H1 (cell line): ENCODE data around the gene STAT4.

Source experiments
- POLR2AphosphoS5 ChIP-seq: IDR thresholded peaks from 2 replicates; pipeline ENCODE4 v1.6.1; 2011; ENCODE audit warnings: low read depth, low read length
- SIX5 ChIP-seq: IDR thresholded peaks from 2 replicates; pipeline ENCODE4 v1.6.1; 2011; ENCODE audit warnings: mild to moderate bottlenecking, low read depth, low read length
- SP4 ChIP-seq: IDR thresholded peaks from 2 replicates; pipeline ENCODE4 v1.6.1; 2012; ENCODE audit warnings: low read length, inconsistent platforms
- TF ChIP-seq, protein P1 (sequence below), 3 experiments: IDR thresholded peaks; 1 replicate in 2 of 3; 2 replicates in 1 of 3; pipeline versions ENCODE4 v1.5.1 to v1.6.1; 2011; ENCODE audit warnings: low read length in 3 of 3, mild to moderate bottlenecking in 3 of 3, inconsistent platforms in 2 of 3, low read depth in 1 of 3, moderate library complexity in 1 of 3; ENCODE audit not compliant: insufficient read depth in 1 of 3; ENCODE audit errors: control extremely low read depth in 1 of 3

DNA sequence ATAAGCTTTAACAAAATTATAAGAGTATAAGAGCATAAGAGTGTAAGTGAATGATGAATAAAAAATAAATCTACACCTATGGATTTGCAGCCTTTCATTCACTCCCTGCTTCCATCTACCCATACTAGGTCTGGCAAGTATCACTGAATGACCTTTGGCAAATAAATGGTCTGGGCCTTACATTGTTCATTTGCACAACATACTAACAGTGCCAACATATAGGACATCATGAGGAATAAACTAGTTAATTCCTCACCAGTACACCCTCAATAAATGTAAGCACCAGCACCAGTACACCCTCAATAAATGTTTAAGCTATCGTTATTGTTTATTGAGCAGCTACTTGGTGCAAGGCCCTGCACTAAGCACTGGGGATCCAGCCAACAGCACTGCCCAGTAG is 163.7 kb downstream of the STAT4 start:
- no peak for TF ChIP-seq SP4
- TF ChIP-seq SIX5: no peak
- TF ChIP-seq, protein P1, sequence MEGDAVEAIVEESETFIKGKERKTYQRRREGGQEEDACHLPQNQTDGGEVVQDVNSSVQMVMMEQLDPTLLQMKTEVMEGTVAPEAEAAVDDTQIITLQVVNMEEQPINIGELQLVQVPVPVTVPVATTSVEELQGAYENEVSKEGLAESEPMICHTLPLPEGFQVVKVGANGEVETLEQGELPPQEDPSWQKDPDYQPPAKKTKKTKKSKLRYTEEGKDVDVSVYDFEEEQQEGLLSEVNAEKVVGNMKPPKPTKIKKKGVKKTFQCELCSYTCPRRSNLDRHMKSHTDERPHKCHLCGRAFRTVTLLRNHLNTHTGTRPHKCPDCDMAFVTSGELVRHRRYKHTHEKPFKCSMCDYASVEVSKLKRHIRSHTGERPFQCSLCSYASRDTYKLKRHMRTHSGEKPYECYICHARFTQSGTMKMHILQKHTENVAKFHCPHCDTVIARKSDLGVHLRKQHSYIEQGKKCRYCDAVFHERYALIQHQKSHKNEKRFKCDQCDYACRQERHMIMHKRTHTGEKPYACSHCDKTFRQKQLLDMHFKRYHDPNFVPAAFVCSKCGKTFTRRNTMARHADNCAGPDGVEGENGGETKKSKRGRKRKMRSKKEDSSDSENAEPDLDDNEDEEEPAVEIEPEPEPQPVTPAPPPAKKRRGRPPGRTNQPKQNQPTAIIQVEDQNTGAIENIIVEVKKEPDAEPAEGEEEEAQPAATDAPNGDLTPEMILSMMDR (IDR thresholded peaks at IDR 0.05; ENCODE audit: control extremely low read depth in 1 of 3, insufficient read depth in 1 of 3, low read depth in 1 of 3, low read length in 3 of 3): no peak
- no peak for TF ChIP-seq POLR2AphosphoS5
